Measurements from ENCODE around the gene PRDM12. TPM values are rescaled to one million over a fixed set of nuclear protein-coding genes. Genes with fewer than 3 reads are reported as not detected.

The PRDM12 gene
- total RNA-seq, 4 donors from 2014 or later, result not detected

Small RNA genes within 50 kb of the gene (microRNA-seq; reads per million reads assigned to microRNA genes)
- gene MIR6856 (ENCODE audit: borderline microRNAs expressed, borderline replicate concordance), result not detected

Small RNA genes within 50 kb of the gene (small RNA-seq; reads per million reads assigned to genes)
- gene AL359092.1, result not detected
- gene MIR6856, result not detected

Other genes starting within 250 kb of the PRDM12 start
- gene ASS1, start 219.6 kb upstream of the PRDM12 start, total RNA-seq, result 100 to 1,000 TPM in 2 of 4 donors, 10 to 100 TPM in 2; 78.4 to 156 (median 105) TPM
- 10 to 100 TPM; 22.4 to 65.6 (median 38.6) TPM for gene FUBP3, start 85.0 kb upstream of the PRDM12 start, total RNA-seq
- gene EXOSC2, start 29.2 kb downstream of the PRDM12 start, total RNA-seq, result 10 to 100 TPM in 2 of 4 donors, 1 to 10 TPM in 2; 2.4 to 59.3 (median 25.5) TPM
- 100 to 1,000 TPM in 1 of 4 donors, 10 to 100 TPM in 3; 22.5 to 117 (median 57.8) TPM for gene ABL1, start 170.7 kb downstream of the PRDM12 start, total RNA-seq
- not detected for gene QRFP, start 232.2 kb downstream of the PRDM12 start, total RNA-seq

All from uterus (tissue), 4 donors.